ENCODE data around the gene GET3. TPM values are rescaled to one million over a fixed set of nuclear protein-coding genes. Genes with fewer than 3 reads are reported as not detected.
A peak's percentile ranks its signal among the peaks of the same experiment; 100 is the strongest.

GET3 gene
- total RNA-seq, 1 donor from 2014 or later = 62.7 TPM

GRCh38 chr19:12764698-12765097 is 27.4 kb downstream of the GET3 start:
- intact Hi-C loops (cut with micrococcal nuclease) = no loop called here
- no peaks in the 10 kb centered on the region for H3K9me3 Mint-ChIP-seq
- H3K27me3 Mint-ChIP-seq (ENCODE audit: low read depth) = no peaks in the 10 kb centered on the region
- H3K36me3 Mint-ChIP-seq (ENCODE audit: low read depth) = no peaks in the 10 kb centered on the region
- H3K27ac Mint-ChIP-seq = no peak overlapping the region
- peaks cover 5% of the 10 kb centered on the region for H3K4me1 Mint-ChIP-seq (ENCODE audit: low read depth)
- H3K4me3 Mint-ChIP-seq (ENCODE audit: low read depth) = no peak overlapping the region
- no peak for DNase-seq (ENCODE audit: low spot score)

- Mint-ChIP-seq H3K9me3 (no peaks in the 10 kb centered on the region), H3K27ac (no peak overlapping the region), H3K4me1 (ENCODE audit: low read depth) (peaks cover 3% of the 10 kb centered on the region), H3K36me3 (ENCODE audit: low read depth) (no peaks in the 10 kb centered on the region), H3K27me3 (ENCODE audit: low read depth) (no peaks in the 10 kb centered on the region), H3K4me3 (ENCODE audit: low read depth) (peak overlapping the region; percentile 26)
- intact Hi-C loops (cut with micrococcal nuclease) = loop anchor here (1.0 kb wide), 2 partner anchors 30 to 81 kb away; no protein-coding TSS in a partner anchor
- peak; percentile 79 for DNase-seq (ENCODE audit: low spot score)
Observed at GRCh38 chr19:12766051-12766521, 28.8 kb downstream of the GET3 start.

- H3K27ac Mint-ChIP-seq = no peak overlapping the region
- intact Hi-C loops (cut with micrococcal nuclease) = no loop called here
- H3K9me3 Mint-ChIP-seq = no peaks in the 10 kb centered on the region
- DNase-seq (ENCODE audit: low spot score) = no peak
- peaks cover 3% of the 10 kb centered on the region for H3K4me1 Mint-ChIP-seq (ENCODE audit: low read depth)
- no peak overlapping the region for H3K4me3 Mint-ChIP-seq (ENCODE audit: low read depth)
- H3K36me3 Mint-ChIP-seq (ENCODE audit: low read depth) = no peaks in the 10 kb centered on the region
- H3K27me3 Mint-ChIP-seq (ENCODE audit: low read depth) = no peaks in the 10 kb centered on the region
Observed at GRCh38 chr19:12767150-12767549, 29.9 kb downstream of the GET3 start.

GRCh38 chr19:12767666-12768065 is 30.4 kb downstream of the GET3 start:
- DNase-seq (ENCODE audit: low spot score) = no peak
- no peaks in the 10 kb centered on the region for H3K9me3 Mint-ChIP-seq
- H3K27me3 Mint-ChIP-seq (ENCODE audit: low read depth) = no peaks in the 10 kb centered on the region
- no peak overlapping the region for H3K27ac Mint-ChIP-seq
- no peaks in the 10 kb centered on the region for H3K36me3 Mint-ChIP-seq (ENCODE audit: low read depth)
- intact Hi-C loops (cut with micrococcal nuclease) = no loop called here
- peaks cover 3% of the 10 kb centered on the region for H3K4me1 Mint-ChIP-seq (ENCODE audit: low read depth)
- no peak overlapping the region for H3K4me3 Mint-ChIP-seq (ENCODE audit: low read depth)

- H3K4me1 Mint-ChIP-seq (ENCODE audit: low read depth) = peaks cover 9% of the 10 kb centered on the region
- intact Hi-C loops (cut with micrococcal nuclease) = no loop called here
- no peak overlapping the region for H3K27ac Mint-ChIP-seq
- no peaks in the 10 kb centered on the region for H3K27me3 Mint-ChIP-seq (ENCODE audit: low read depth)
- H3K9me3 Mint-ChIP-seq = no peaks in the 10 kb centered on the region
- DNase-seq (ENCODE audit: low spot score) = no peak
- no peak overlapping the region for H3K4me3 Mint-ChIP-seq (ENCODE audit: low read depth)
- no peaks in the 10 kb centered on the region for H3K36me3 Mint-ChIP-seq (ENCODE audit: low read depth)
Observed at GRCh38 chr19:12769689-12770088, 32.4 kb downstream of the GET3 start.

- Mint-ChIP-seq H3K9me3 (no peaks in the 10 kb centered on the region), H3K27me3 (ENCODE audit: low read depth) (no peaks in the 10 kb centered on the region), H3K36me3 (ENCODE audit: low read depth) (no peaks in the 10 kb centered on the region), H3K27ac (no peak overlapping the region), H3K4me3 (ENCODE audit: low read depth) (no peak overlapping the region), H3K4me1 (ENCODE audit: low read depth) (peaks cover 9% of the 10 kb centered on the region)
- no peak for DNase-seq (ENCODE audit: low spot score)
- intact Hi-C loops (cut with micrococcal nuclease) = no loop called here
Observed at GRCh38 chr19:12770922-12771321, 33.6 kb downstream of the GET3 start.

- H3K36me3 Mint-ChIP-seq (ENCODE audit: low read depth) = no peaks in the 10 kb centered on the region
- DNase-seq (ENCODE audit: low spot score) = no peak
- H3K4me3 Mint-ChIP-seq (ENCODE audit: low read depth) = no peak overlapping the region
- no peak overlapping the region for H3K27ac Mint-ChIP-seq
- H3K4me1 Mint-ChIP-seq (ENCODE audit: low read depth) = peaks cover 8% of the 10 kb centered on the region
- no peaks in the 10 kb centered on the region for H3K27me3 Mint-ChIP-seq (ENCODE audit: low read depth)
- no peaks in the 10 kb centered on the region for H3K9me3 Mint-ChIP-seq
- intact Hi-C loops (cut with micrococcal nuclease) = no loop called here
Observed at GRCh38 chr19:12772323-12772722, 35.0 kb downstream of the GET3 start.

- intact Hi-C loops (cut with micrococcal nuclease) = no loop called here
- Mint-ChIP-seq H3K9me3 (no peaks in the 10 kb centered on the region), H3K27me3 (ENCODE audit: low read depth) (no peaks in the 10 kb centered on the region), H3K27ac (no peak overlapping the region), H3K4me1 (ENCODE audit: low read depth) (peaks cover 14% of the 10 kb centered on the region), H3K36me3 (ENCODE audit: low read depth) (no peaks in the 10 kb centered on the region), H3K4me3 (ENCODE audit: low read depth) (peak overlapping the region; percentile 10)
- no peak for DNase-seq (ENCODE audit: low spot score)
Observed at GRCh38 chr19:12773571-12773970, 36.3 kb downstream of the GET3 start.

- no peaks in the 10 kb centered on the region for H3K9me3 Mint-ChIP-seq
- no peaks in the 10 kb centered on the region for H3K27me3 Mint-ChIP-seq (ENCODE audit: low read depth)
- H3K4me3 Mint-ChIP-seq (ENCODE audit: low read depth) = peak within 1 kb of the TSS; percentile 68
- intact Hi-C loops (cut with micrococcal nuclease) = no loop called here
- H3K27ac Mint-ChIP-seq = peak within 1 kb of the TSS; percentile 69
- H3K4me1 Mint-ChIP-seq (ENCODE audit: low read depth) = peaks cover 22% of the 10 kb centered on the region
- no peaks in the 10 kb centered on the region for H3K36me3 Mint-ChIP-seq (ENCODE audit: low read depth)
- no peak for DNase-seq (ENCODE audit: low spot score)
Observed at GRCh38 chr19:12774588-12775555, 37.6 kb downstream of the GET3 start, which contains the start of gene HOOK2. TSS of gene HOOK2 (minus strand) at chr19:12775552. CDS start at chr19:12775449, 103 bp downstream.

- DNase-seq (ENCODE audit: low spot score) = peak; percentile 79
- intact Hi-C loops (cut with micrococcal nuclease) = loop anchor here (1.0 kb wide), 1 partner anchor 19 kb away; no protein-coding TSS in a partner anchor
- no peaks in the 10 kb centered on the region for H3K27me3 Mint-ChIP-seq (ENCODE audit: low read depth)
- peak overlapping the region; percentile 88 for H3K4me3 Mint-ChIP-seq (ENCODE audit: low read depth)
- H3K4me1 Mint-ChIP-seq (ENCODE audit: low read depth) = peaks cover 28% of the 10 kb centered on the region
- no peaks in the 10 kb centered on the region for H3K36me3 Mint-ChIP-seq (ENCODE audit: low read depth)
- peak overlapping the region; percentile 94 for H3K27ac Mint-ChIP-seq
- H3K9me3 Mint-ChIP-seq = no peaks in the 10 kb centered on the region
Observed at GRCh38 chr19:12777217-12778016, 40.1 kb downstream of the GET3 start.

GRCh38 chr19:12778017-12778904 is 41.0 kb downstream of the GET3 start:
- Mint-ChIP-seq H3K9me3 (no peaks in the 10 kb centered on the region), H3K27ac (peak overlapping the region; percentile 94), H3K4me3 (ENCODE audit: low read depth) (peak overlapping the region; percentile 88), H3K27me3 (ENCODE audit: low read depth) (no peaks in the 10 kb centered on the region), H3K36me3 (ENCODE audit: low read depth) (no peaks in the 10 kb centered on the region), H3K4me1 (ENCODE audit: low read depth) (peaks cover 28% of the 10 kb centered on the region)
- no peak for DNase-seq (ENCODE audit: low spot score)
- intact Hi-C loops (cut with micrococcal nuclease) = no loop called here

GRCh38 chr19:12778905-12779161 is 41.5 kb downstream of the GET3 start:
- Mint-ChIP-seq H3K9me3 (no peaks in the 10 kb centered on the region), H3K4me3 (ENCODE audit: low read depth) (peak overlapping the region; percentile 88), H3K4me1 (ENCODE audit: low read depth) (peaks cover 27% of the 10 kb centered on the region), H3K27me3 (ENCODE audit: low read depth) (no peaks in the 10 kb centered on the region), H3K27ac (peak overlapping the region; percentile 94), H3K36me3 (ENCODE audit: low read depth) (no peaks in the 10 kb centered on the region)
- DNase-seq (ENCODE audit: low spot score) = no peak
- intact Hi-C loops (cut with micrococcal nuclease) = no loop called here
